ENCODE measurements around the gene TGOLN2.
"Not testable (repeated sequence)": the region's sequence is repeated elsewhere in the genome, so short reads cannot be mapped to it uniquely, and the experiment has no call there.

The TGOLN2 gene

GRCh38 chr2:85327822-85328617 lies at the start of gene TGOLN2:
Gene TGOLN2 (minus strand): TSS chr2:85327989. CDS start chr2:85327962, 27 bp downstream.
- peak; percentile 91 for DNase-seq

DNA sequence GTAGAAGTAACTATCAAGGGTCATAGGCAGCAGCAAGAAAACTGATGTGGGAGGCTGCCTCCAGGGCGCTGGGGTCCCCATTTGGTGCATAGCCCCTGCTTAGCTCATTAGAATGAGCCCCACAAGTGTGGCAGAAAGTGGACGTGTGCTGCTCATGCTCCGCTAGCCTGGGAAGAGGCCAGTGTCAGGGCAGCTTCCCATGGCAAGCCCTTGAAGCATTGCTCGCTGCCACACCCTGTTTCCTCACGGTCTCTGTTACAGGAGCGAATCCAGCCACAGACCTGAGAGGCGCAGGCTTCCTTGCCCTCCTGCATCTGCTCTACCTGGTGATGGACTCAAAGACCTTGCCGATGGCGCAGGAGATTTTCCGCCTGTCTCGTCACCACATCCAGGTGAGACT lies 49.3 kb upstream of the TGOLN2 start:
- DNase-seq: no peak

DNA sequence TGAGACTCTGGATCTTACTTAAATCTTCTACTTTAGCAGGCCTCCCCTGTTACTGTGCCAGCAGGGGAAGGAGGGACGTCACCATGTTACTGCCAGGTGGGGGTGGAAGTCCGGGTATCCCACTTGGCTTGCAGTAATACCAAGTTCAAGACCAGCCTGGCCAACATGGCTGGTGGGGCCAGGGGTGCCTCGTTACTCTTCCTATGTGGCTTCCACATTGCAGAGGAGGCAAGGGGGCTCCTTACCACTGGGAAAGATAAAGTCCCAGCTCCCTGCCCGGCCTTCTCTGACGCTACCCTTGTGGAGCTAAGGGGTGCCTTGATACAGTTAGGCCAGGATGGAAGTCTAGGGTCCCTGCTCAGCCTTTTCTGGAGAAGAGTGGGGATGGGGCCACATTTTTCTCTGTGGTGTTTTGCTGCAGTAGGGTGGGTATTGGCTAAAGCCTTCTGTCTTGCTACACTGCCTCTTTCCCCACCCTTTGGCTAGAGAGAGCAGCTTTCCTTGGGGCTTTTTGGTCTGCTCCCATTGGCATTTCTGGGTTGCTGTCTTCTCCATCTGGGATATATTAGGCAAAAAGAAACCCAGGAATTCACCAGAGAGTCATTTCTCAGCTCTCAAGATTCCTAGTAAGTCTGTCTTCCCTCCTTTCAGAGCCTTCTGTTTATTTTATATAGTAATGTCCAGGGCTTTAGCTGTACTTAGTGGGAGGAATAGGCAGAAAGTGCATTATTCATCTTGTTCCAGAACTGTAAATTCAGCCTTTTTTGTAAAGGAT lies 48.7 kb upstream of the TGOLN2 start:
- DNase-seq: no peak

- no peak for DNase-seq
These were observed 43.3 kb upstream of the TGOLN2 start for GRCh38 chr2:85371045-85371444.

DNA sequence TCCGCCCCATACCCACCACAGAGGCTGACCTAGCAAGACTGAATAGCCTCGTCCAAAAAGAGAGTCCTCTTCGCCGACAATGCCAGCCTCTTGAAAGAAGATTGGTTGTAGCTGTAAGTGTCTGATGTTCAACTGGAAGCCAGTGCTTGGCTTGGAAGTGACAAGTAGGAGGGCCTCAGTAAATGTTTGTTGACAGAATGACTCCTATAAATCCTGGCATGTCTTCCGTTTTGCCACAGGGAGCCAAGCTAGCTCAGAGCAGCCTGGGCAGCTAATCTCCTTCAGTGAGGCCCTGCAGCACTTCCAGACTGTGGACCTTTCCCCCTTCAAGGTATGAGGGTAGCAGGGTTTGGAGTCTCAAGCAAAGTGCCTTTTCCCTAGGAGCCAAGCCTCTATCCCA lies 41.7 kb upstream of the TGOLN2 start:
- DNase-seq: no peak

GRCh38 chr2:85368921-85369320 lies 41.1 kb upstream of the TGOLN2 start:
- DNase-seq: no peak

DNA sequence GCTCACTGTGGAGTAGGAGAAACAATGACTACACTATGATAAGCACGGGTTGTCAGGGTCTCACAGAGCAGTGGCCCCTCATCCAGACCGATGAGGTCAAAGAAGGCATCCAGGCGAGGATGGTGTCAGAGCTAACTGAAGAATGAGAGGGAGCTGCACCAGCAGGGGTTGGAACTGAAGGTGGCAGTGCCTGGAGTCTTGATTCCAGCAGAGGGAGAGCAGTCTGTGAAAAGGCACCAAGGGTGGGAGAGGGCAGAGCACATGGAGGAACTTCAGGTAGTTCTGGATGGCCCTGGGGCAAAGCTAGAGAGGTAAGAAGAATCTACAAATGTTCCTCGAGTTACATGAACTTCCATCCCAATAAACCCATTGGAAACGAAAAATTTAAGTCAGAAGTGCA lies 39.4 kb upstream of the TGOLN2 start:
- DNase-seq: no peak

- DNase-seq: not testable (repeated sequence)
These were observed 35.0 kb upstream of the TGOLN2 start for GRCh38 chr2:85362653-85363387.

DNA sequence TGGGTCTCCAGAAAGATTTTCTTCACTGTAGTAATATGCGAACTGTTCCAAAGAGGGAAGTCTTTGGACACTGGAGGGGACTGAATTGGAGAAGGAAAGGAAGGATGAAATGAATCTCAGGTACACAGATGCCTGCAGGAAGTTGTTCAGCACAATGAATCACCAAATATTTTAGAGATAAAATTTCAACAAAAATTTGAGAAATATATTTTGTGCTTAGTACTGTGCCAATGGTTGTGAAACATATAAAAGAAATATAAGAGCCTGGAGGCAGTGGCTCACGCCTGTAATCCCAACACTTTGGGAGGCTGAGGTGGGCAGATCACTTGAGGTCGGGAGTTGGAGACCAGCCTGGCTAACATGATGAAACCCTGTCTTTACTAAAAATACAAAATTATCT lies 29.9 kb upstream of the TGOLN2 start:
- DNase-seq: no peak

DNA sequence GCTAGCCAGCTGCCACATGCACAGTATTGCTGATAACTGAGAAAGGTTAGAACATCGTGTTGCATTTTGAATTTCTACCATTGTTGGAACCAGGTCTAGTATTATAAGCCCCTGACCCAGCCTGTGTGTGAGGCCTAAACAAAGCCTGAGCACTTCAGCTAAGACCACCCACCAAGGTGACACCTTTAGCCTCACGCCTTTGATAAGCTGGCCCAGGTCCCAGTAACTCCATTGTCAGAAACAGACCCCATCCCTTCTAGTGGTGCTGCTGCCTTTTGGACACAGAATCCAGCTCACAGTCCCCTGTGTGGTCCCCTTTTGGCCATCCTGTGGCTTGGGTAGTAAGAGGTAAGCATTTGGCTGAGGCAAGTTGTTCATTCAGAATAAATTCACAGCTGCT lies 28.4 kb upstream of the TGOLN2 start:
- no peak for DNase-seq

DNA sequence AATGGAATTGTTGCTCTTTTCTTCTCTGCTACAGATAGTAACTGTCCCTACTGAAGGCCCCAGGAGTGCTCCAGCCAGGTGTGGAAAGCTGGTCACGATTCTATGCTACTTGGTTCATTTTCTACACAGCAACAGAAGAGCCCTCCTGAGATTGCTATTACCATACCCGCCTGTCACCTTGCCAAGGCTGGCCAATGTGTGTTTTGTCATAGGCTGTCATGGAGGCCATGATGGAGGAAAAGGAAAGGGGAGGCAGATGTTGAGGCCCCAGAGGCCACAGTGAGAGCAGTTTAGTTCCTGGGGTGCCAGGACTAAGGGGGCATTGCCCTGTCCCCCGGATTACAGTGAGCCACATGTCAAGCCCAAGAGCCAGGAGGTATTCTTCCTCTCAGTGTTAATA lies 27.7 kb upstream of the TGOLN2 start:
- DNase-seq: no peak

- DNase-seq: no peak
These were observed 27.3 kb upstream of the TGOLN2 start for GRCh38 chr2:85355073-85355410.

GRCh38 chr2:85354286-85355072 lies 26.7 kb upstream of the TGOLN2 start, which contains the start of the genes ELMOD3 and RETSAT:
Gene ELMOD3 (plus strand): TSS chr2:85354769. CDS start chr2:85357199, 2,430 bp downstream.
Gene RETSAT (minus strand): TSS chr2:85354528. CDS start chr2:85354507, 21 bp downstream.
- peak; percentile 94 for DNase-seq

GRCh38 chr2:85353876-85354285 lies 26.1 kb upstream of the TGOLN2 start:
- DNase-seq: peak; percentile 9

DNA sequence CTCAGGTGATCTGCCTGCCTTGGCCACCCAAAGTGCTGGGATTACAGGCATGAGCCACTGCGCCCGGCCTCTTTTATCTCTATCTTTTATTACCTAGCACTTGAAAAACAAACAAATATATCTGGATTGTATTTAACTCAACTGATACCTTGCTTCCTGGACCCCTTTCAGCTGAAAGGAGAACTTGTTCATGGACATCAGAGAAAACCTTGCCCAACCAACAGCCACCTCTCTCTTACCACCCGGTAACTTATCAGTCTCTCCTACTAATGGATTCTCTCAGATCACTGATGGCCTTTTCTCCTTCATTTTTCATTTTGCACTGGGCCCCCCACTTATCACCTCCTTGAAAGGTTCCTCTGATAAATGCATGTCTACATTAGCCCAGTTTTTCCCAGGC lies 19.8 kb upstream of the TGOLN2 start:
- DNase-seq: no peak

DNA sequence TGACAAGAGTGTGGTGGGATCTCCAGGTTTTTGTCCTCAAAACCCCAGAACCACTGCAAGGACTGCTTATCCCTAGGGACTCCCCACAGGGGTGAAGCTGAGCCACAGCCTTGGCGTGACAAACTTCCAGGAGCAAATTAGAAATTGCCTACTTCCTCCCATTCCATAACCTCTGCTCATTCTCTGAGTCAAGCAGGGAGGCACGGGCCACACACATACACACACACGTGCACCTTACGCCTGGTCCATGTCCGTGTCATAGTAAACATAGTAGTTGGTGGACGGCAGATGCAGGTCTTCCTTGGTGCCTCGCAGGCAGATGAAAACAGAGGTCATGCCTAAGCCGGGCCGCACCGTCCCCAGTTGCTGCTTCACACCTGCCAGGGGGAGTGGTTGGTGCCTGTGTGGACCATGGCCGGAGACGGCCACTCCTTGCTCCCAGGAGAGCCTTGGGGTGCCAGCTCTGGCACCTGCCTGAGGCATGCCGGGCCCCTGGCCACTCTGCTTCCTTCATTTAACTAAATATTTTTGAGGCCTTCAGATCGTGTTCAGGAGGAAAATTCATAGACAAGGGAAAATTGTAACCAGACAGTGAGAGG lies 16.7 kb upstream of the TGOLN2 start:
- no peak for DNase-seq

- DNase-seq: not testable (repeated sequence)
These were observed 15.6 kb upstream of the TGOLN2 start for GRCh38 chr2:85343207-85343895.

DNA sequence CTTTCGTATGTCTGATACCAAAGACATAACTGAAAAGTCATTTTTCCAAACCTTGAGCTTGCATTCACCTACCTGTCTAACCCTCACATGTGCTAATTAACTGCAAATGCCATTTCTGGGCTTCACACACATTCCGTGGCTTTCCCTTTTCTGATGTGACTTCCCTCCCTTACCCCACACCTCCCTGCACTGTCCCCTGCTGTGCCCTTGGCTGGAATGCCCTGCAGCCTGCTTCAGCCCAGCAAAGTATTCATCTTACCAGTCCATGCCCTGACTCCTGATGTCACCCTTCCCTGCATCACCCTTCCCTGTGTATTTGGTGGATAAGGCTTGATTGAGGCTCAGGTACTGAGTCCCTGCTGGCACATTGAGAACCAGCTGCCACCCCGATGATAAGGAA lies 14.4 kb upstream of the TGOLN2 start:
- no peak for DNase-seq

DNA sequence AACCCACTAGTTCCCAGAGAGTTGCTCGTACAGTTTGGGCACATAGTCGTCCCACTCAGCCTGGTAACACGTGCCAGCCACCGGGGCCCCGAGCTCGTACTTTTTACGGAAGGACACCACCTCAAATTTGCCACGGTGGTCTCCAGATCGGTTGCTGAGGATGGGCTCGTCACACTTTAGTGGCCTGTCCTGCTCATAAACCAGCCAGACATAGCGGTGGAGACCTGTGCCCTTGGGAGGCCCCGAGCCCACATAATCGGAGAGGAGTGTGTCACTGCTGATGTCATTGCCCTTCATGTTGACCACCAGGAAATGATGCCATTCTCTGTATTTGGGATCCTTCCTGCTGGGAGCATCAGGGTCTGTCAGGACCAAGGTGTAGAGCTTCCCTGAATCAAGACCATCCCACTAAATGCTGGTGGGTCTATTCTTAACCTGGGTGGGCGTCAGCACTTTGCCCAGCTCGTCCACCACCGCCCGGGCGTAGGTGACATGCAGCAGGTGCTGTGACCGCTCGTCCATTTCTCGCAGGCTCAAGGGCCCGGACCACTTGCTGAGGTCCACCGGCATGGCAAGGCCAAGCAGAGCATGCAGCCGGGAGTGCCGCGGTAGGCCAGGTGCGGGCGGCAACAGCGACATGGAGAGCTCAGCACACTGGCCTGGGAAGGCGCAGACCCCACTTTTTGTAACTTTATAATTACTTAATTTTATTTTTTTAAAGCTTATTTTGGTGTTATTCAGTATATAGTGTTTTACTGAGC lies 13.7 kb upstream of the TGOLN2 start:
- no peak for DNase-seq

GRCh38 chr2:85340034-85340892 lies 12.5 kb upstream of the TGOLN2 start:
- DNase-seq: no peak
